ENCODE measurements around the gene TAF5L.

GRCh38 chr1:229547542-229547941, 78.4 kb downstream of the TAF5L start:
- TF ChIP-seq HDAC1 (CRISPR knock-in tag; IDR thresholded peaks at IDR 0.05) (no peak), ELF1 (CRISPR knock-in tag; IDR thresholded peaks at IDR 0.05) (no peak), ZNF580 (CRISPR knock-in tag; IDR thresholded peaks at IDR 0.05; ENCODE audit: borderline replicate concordance, low read depth) (no peak), ARID3A (IDR thresholded peaks at IDR 0.05; ENCODE audit: low read depth, low read length) (no peak), RFX5 (IDR thresholded peaks at IDR 0.05; ENCODE audit: low read depth, low read length) (no peak), ZNF263 (CRISPR knock-in tag; IDR thresholded peaks at IDR 0.05) (no peak), ZZZ3 (CRISPR knock-in tag; IDR thresholded peaks at IDR 0.05; ENCODE audit: borderline replicate concordance) (no peak), CTCF (CRISPR knock-in tag; IDR thresholded peaks at IDR 0.05) (no peak), SKI (IDR thresholded peaks at IDR 0.05; ENCODE audit: partially characterized antibody) (no peak), TAF1 (CRISPR knock-in tag; IDR thresholded peaks at IDR 0.05) (no peak), NCOA1 (CRISPR knock-in tag; IDR thresholded peaks at IDR 0.05) (no peak), KAT7 (CRISPR knock-in tag; IDR thresholded peaks at IDR 0.05; ENCODE audit: borderline replicate concordance) (no peak), SIN3A (IDR thresholded peaks at IDR 0.05; ENCODE audit: borderline replicate concordance, low read depth, low read length) (no peak)
- TF ChIP-seq, protein P1, sequence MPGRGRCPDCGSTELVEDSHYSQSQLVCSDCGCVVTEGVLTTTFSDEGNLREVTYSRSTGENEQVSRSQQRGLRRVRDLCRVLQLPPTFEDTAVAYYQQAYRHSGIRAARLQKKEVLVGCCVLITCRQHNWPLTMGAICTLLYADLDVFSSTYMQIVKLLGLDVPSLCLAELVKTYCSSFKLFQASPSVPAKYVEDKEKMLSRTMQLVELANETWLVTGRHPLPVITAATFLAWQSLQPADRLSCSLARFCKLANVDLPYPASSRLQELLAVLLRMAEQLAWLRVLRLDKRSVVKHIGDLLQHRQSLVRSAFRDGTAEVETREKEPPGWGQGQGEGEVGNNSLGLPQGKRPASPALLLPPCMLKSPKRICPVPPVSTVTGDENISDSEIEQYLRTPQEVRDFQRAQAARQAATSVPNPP (CRISPR knock-in tag; IDR thresholded peaks at IDR 0.05) = no peak
